Activated CD8-positive, alpha-beta memory T cell treated with anti-CD3 and anti-CD28 coated beads for 1 hour (primary cell): ENCODE results near the gene SRP9.
"Not testable (repeated sequence)": the region's sequence is repeated elsewhere in the genome, so short reads cannot be mapped to it uniquely, and the experiment has no call there.

Experiments used
- DNase-seq, 2 donors: peaks; one replicate each; pipeline ENCODE4 v3.0.0-alpha.2; 2020; ENCODE audit warnings: low read depth in 1 of 2; ENCODE audit errors: extremely low read depth in 1 of 2

Gene SRP9

DNA sequence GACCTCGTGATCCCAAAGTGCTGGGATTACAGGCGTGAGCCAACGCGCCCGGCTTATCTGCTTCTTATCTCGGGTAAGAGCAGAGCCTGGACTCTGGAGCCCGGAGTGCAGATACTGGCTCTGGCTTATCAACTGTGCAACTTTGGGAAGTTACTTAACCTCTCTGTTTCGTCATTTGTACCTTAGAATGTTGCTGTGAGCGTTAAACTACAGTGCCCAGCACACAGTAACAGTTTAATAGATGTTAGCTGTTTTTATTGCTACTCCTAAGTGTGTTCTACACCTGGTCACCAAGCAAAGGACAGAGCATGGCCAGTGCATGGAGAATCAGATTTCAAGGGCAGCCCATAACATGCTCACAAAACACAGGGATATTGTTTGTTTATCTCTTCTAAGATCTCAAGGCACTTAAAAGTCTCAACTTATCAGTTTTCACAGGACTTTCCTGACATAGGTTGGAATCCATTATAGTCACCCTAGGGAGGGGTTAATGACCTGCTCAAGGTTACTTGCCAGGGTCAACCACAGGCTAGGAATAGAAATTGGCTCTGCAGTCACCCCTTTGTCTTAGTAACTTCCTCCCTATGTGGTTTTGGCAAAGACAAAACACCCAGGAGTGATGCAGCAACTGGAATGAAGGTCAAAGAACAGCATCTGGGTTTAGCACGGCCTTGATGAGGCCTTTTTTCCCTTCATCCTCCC lies 22.5 kb upstream of the SRP9 start:
- DNase-seq, result no peak

DNA sequence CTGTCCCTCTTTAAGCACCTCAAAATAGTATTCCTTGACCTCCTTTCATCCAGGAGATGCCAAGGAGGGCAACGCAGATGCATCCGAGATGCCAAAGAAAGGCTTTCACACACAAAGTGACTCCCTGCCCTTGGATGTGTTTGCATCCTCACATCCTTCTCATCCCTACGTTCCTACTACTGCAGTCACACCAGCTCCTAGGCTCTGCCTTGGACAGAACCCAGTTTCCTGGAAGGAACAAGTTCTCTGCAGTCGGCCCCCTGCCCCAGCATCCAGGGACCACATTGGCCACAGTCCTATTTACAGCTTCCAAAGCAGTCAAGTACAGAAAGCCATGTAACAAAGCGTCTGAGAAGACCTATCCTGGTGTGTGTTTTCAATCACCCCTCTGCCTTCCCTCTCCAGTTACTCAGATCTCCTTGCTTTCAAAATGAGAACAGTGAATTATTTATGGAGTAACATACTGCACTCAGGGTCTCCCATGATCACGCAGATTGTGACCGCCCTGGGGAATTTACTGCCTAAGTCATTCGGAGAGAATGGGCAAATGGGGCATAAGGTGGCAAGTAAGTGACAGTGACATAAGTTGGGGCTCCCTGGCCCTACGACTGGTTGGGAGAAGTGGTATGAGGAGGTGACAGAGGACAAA lies 21.8 kb upstream of the SRP9 start:
- DNase-seq, result no peak

DNA sequence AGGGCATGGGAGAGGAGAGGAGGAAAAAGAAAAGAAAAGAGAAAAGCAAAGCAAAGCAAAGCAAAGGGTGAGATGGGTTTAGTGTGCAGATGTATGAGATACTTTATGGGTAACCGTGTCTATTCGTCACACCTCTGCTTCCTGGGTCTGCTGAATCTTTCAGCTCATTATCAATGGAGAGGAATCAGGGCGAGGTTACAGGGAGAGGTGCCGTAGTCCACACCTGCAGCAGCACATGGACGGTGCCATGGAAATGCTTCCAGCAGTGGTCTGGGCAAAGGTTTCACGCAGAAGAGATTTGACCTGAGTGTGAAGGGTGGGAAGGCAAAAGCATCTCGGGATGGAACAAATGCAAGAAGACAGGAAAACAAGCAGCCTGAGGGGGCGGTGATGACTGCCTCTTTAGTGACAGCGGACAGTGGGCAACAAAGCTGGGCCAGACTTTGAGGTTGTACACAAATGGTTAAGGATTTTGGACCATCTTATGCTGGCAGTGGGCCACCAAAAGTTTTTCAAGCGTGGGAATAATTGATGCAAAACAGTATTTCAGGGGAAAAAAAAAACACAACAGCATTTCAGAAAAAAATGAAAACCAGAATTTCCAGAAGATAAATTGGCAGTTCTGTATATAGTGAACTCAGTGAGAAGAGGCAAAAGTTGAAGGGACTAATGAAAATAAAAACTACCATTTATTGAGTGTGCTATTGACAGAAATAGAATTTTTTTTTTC lies 19.5 kb upstream of the SRP9 start:
- DNase-seq, result no peak

DNA sequence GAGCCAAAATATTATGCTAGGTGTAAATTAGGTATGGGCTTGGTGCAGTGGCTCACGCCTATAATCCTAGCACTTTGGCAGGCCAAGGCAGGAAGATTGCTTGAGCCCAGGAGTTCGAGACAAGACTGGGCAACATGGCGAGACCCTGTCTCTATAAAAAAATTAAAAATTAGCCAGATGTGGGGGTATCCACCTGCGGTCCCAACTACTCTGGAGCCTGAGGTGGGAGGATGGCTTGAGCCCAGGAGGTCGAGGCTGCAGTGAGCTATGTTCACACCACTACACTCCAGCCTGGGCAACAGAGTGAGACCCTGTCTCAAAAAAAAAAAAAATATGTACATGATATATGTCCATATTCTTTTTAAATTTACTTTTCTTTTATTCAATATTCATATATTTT lies 17.7 kb upstream of the SRP9 start:
- not testable (repeated sequence) for DNase-seq

GRCh38 chr1:225760531-225760930 lies 17.1 kb upstream of the SRP9 start:
- no peak for DNase-seq

DNA sequence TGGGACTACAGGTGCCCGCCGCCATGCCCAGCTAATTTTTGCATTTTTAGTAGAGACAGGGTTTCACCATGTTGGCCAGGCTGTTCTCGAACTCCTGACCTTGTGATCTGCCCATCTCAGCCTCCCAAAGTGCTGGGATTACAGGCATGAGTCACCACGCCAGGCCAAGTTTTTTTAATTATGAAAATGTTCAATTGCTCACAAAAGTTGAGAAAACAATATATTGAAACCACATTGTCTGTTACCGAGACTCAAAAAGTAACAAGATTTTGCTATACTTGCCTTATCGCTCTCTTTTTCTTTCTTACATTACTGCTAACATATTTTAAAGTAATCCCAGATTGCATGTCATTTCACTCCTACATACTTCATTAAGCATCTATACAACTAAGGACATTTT lies 16.2 kb upstream of the SRP9 start:
- DNase-seq, result not testable (repeated sequence)

- DNase-seq, result no peak
Measured at GRCh38 chr1:225762002-225762441, 15.6 kb upstream of the SRP9 start.

GRCh38 chr1:225762444-225762843 lies 15.2 kb upstream of the SRP9 start:
- DNase-seq, result no peak

DNA sequence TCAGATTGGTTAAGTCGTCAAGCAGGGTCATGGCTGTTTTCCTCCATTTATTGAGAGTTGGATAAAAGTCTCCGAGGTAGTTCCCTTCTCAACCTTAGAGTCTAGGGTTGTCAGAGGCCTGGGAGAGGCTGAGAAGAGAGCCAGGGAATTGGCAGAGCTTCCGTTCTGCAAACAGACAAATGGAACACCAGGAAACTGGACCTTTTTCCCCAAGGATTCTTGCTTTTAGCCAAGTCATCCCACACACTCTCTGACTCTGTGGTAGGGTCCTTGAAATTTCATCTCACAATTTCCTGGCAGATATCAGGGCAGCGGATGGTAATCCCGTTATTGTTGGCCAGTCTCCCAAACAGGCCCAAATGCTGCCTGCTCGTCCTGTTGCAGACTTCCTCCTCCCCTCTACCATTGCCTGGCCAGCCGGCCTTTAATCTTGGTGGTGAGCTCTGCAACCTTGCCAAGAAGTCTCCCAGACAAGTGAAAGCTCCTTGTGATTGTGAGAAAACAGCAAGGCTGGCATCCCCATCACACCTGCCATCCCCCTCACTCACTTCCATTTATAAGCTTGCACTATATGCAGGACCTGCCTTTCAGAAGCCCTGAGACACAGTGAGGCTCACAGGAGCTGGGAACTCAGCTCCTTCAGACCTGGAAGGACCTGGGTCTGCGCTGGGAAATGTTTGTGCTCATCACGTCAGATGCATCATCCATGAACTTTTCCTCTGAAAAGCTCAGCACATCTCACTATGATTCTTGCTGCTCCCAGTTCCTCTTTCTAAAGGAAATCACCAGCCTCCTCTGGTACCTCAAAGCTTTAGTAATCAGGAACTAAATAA lies 13.7 kb upstream of the SRP9 start:
- DNase-seq, result no peak

DNA sequence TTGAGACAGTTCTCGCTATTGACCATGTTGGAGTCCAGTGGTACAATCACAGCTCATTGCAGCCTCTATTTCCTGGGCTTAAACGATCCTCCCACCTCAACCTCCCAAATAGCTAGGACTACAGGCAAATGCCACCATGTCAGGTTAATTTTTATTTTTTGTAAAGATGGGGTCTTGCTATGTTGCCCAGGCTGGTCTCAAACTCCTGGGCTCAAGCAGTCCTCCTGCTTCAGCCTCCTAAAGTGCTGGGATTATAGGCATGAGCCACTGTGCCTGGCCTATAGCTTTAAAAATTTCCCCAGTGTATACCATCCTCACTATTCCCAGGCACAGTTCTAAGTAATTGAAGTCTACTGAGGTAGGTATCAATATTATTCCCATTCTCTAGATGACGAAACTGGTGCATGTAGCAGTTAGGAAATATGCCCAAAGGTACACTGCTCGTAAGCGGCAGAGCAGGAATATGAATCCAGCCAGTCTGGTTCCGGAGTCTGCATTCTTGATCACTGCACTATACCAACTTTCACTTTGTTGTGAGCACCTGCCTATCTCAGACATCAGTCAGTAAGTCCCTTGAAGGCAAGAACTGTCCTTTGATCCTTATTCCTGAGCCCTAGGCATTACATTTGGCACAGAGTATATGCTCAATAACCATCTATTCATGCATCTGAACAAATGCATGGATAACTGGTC lies 11.5 kb upstream of the SRP9 start:
- no peak for DNase-seq

DNA sequence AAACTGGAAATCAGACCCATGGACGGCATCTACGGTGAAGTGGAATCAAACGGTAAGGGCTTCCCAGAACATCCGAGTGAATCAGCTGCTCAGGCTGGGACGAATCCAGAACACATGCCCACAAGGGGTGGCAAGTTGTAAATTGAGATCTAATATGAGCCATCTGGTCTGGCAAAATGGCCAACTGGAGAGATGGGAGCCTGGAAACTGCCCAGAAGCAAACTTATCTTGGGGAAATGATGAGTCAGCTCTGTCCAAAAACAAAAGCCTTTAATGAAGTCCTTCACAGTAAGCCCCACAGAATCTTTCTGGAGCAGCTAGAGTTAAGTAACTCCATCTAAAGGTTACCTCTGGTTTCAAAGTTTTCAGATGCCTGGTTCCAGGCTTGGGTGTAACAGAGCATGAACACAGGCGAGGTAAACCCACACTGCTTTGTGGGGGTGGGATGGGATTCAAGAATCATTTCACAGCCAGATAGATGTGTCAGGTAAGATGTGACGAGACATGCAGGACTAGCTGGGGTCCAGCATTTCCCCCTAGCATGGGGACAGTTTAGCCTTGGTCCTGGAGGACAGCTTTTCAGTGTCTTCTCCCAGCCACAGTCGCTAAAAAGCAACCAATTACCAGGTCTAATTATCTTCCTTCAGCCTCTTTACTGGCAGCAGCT lies 10.5 kb upstream of the SRP9 start:
- no peak for DNase-seq

DNA sequence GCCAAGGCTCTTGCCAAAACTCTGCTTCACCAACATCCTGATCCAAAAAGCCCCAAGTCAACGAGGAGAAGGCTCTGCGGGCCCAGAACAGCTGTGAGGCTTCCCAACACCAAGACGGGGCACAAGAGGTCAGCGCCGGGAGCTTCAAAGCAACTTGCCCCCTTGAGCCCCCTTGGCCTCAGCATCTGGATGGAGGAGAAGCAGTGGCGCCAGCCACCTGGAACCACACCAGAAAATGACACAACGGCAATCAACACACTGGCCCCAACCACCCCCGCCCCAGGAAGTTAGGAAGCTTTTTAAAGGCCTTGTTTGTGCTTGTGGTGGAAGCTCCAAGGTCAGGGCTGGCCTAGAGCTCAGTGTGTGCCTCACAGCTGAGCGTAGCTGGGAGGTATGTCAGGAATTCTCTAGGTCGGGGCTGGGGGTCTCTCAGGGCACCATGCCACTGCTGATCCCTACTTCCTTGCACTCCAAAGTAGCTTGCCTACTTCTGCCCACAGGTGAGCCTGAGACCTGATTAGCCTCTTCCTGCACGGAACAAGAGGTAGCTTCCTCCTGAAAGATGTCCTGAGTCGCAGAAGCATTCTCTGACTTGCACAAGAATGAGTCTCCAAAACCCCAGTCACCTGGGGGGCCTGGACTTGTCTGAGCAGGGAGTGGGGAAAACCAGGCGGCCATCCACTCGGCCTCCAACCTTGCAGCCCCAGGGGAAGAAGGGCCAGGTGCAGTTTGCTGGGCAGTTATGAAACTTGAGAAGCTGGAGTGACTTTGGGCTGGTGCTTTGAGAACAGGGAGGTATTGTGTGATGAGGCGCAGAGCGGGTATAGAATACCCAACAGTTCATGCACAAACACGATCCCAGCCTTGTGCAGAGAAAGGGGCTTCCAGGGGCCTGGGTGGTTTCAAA lies 9.7 kb upstream of the SRP9 start:
- no peak for DNase-seq

GRCh38 chr1:225768662-225769426 lies 8.8 kb upstream of the SRP9 start:
- no peak for DNase-seq

- no peak for DNase-seq
Measured at GRCh38 chr1:225769687-225770086, 7.9 kb upstream of the SRP9 start.

DNA sequence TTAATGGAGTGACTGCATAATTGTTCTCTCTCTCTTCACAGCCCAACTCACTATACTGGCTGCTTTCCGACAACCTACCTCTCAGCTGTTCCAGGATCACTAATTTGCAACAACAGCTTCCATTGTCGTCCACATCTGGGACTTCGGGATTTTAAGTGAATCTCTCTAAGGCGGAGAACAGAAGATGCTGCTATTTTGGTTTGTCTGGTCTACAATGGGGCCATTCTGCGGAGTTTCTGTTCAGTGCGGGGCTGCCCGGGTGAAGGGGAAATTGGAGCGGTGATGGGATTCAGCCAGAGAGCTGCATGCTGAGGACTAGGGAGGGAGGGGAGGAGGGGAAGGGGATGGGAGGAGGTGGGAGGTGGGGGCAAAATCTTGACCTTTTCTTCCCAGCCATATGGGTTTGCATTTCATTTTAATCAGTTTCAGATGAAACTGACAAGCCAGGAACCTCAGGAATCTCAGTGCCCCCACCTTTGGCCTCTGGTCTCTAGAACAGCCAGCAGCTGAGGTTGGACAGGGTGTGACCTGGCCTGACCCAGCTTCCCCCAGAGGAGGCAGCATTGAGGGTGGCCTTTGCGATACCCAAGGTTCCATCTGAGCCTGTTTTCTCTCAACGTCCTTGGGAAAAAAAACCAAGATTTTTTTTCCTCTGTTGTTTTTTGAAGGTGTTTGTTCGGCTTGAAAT lies 6.9 kb upstream of the SRP9 start:
- no peak for DNase-seq

- no peak for DNase-seq
Measured at GRCh38 chr1:225771661-225772322, 5.8 kb upstream of the SRP9 start.

DNA sequence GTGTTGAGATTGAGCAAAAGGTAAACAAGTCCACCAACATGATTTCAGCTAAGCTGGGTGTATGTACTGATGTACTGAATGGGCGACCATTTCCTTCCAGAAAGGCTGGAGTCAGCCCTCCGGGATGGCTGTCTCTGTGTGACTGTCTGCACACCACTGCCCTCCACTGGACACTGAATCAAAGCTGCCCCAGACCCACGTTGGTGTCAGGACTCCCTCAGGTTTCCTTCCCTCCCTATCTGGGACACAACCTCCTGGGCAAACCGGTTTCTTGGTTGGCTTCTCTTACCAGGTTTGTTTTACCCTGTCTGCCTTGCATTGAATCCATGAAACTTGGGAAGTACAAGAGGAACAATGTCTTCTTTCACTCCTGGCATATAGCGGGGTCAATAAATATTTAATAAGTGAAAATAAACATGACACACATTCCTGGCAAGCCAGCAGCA lies 5.3 kb upstream of the SRP9 start:
- no peak for DNase-seq
